ENCODE measurements around the gene ZP1. TPM values are rescaled to one million over a fixed set of nuclear protein-coding genes. Genes with fewer than 3 reads are reported as not detected.
A peak's percentile ranks its signal among the peaks of the same experiment; 100 is the strongest.

Gene ZP1
- total and polyA plus RNA-seq, 2 experiments from 2014 or later = 1.0 to 1.3 TPM

GRCh38 chr11:60825118-60825517 is 42.2 kb upstream of the ZP1 start:
- no peak for TF ChIP-seq EZH2phosphoT487 (IDR thresholded peaks at IDR 0.05; ENCODE audit: insufficient read depth, low read depth)
- no peak for TF ChIP-seq EZH2 (IDR thresholded peaks at IDR 0.05; ENCODE audit: insufficient read depth, poor library complexity, severe bottlenecking)
- H3K4me2 ChIP-seq (ENCODE audit: unreplicated experiment) = no peak overlapping the region
- DNase-seq = no peak
- in situ Hi-C loops (cut with MboI) = no loop called here
- 50 to 54% methylated on average over 5 of the region's 5 CpGs for WGBS, 2 experiments (ENCODE audit: low coverage in 1 of 2, low lambda C conversion rate in 2 of 2, missing lambda C conversion rate in 2 of 2)
- H3K9ac ChIP-seq = no peak overlapping the region
- no peaks in the 10 kb centered on the region for H3K4me1 ChIP-seq (ENCODE audit: insufficient read depth)
- H3K79me2 ChIP-seq (ENCODE audit: insufficient read depth) = no peaks in the 10 kb centered on the region
- no peaks in the 10 kb centered on the region for H3K36me3 ChIP-seq (ENCODE audit: low read depth)
- H3K9me3 ChIP-seq (ENCODE audit: low read depth) = no peaks in the 10 kb centered on the region
- H3K27ac ChIP-seq = no peak overlapping the region
- peaks cover 3% of the 10 kb centered on the region for H3K27me3 ChIP-seq (replicated peaks; ENCODE audit: insufficient read depth)
- H2AFZ ChIP-seq = no peak overlapping the region
- H3F3A ChIP-seq (ENCODE audit: insufficient read depth) = no peaks in the 10 kb centered on the region
- H4K20me1 ChIP-seq (ENCODE audit: insufficient read depth) = no peaks in the 10 kb centered on the region
- H3K9me2 ChIP-seq (ENCODE audit: insufficient read depth) = no peaks in the 10 kb centered on the region
- H3K4me3 ChIP-seq = no peak overlapping the region

DNA sequence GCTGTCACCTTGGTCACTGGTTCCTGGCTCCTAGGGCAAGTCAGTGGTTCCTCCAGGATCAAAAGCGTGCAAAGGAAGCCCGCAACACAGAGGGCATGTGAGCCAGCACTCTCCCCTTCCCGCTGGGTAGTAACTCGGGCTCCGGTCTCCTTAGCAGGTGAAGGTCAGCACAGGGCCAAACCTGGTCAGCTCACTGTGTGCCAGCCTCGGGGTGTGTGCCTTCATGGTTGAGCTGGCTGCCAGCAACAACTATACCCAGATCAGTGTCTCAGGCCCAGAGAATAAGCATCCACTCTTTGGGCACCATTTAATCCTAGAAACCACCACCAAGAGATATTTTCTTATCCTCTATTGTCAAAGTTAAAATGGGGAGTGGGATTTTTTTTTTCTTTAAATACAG is 41.6 kb upstream of the ZP1 start:
- in situ Hi-C loops (cut with MboI) = no loop called here
- TF ChIP-seq EZH2 (IDR thresholded peaks at IDR 0.05; ENCODE audit: insufficient read depth, poor library complexity, severe bottlenecking) (no peak), EZH2phosphoT487 (IDR thresholded peaks at IDR 0.05; ENCODE audit: insufficient read depth, low read depth) (no peak)

GRCh38 chr11:60830478-60831142 is 36.7 kb upstream of the ZP1 start:
- Histone ChIP-seq H3K27me3 (replicated peaks; ENCODE audit: insufficient read depth) (peaks cover 9% of the 10 kb centered on the region), H3K4me1 (ENCODE audit: insufficient read depth) (0 out of 2 replicates have a peak, but pooled peaks cover 4% of the 10 kb centered on the region), H3K9ac (no peak overlapping the region), H3K79me2 (ENCODE audit: insufficient read depth) (no peaks in the 10 kb centered on the region), H3K9me2 (ENCODE audit: insufficient read depth) (no peaks in the 10 kb centered on the region), H3K9me3 (ENCODE audit: low read depth) (no peaks in the 10 kb centered on the region), H3K4me3 (no peak overlapping the region), H3K36me3 (ENCODE audit: low read depth) (no peaks in the 10 kb centered on the region), H2AFZ (peak overlapping the region; percentile 38; the same call in 1 of the 2 replicates), H4K20me1 (ENCODE audit: insufficient read depth) (no peaks in the 10 kb centered on the region), H3F3A (ENCODE audit: insufficient read depth) (peaks cover 9% of the 10 kb centered on the region), H3K4me2 (ENCODE audit: unreplicated experiment) (no peak overlapping the region), H3K27ac (no peak overlapping the region)
- TF ChIP-seq EZH2phosphoT487 (IDR thresholded peaks at IDR 0.05; ENCODE audit: insufficient read depth, low read depth) = no peak
- 18 to 19% methylated on average over 10 of the region's 10 CpGs for WGBS, 2 experiments (ENCODE audit: low coverage in 1 of 2, low lambda C conversion rate in 2 of 2, missing lambda C conversion rate in 2 of 2)
- in situ Hi-C loops (cut with MboI) = loop anchor here (10.0 kb wide), 1 partner anchor 64 kb away; no protein-coding TSS in a partner anchor
- DNase-seq = no peak

More for the DNA sequence above, 41.6 kb upstream of the ZP1 start:
- H3K9ac ChIP-seq = no peak overlapping the region
- DNase-seq = no peak
- no peaks in the 10 kb centered on the region for H4K20me1 ChIP-seq (ENCODE audit: insufficient read depth)
- H3F3A ChIP-seq (ENCODE audit: insufficient read depth) = no peaks in the 10 kb centered on the region
- peaks cover 3% of the 10 kb centered on the region for H3K27me3 ChIP-seq (replicated peaks; ENCODE audit: insufficient read depth)
- no peaks in the 10 kb centered on the region for H3K9me2 ChIP-seq (ENCODE audit: insufficient read depth)
- no peaks in the 10 kb centered on the region for H3K9me3 ChIP-seq (ENCODE audit: low read depth)
- no peaks in the 10 kb centered on the region for H3K79me2 ChIP-seq (ENCODE audit: insufficient read depth)
- no peak overlapping the region for H3K4me2 ChIP-seq (ENCODE audit: unreplicated experiment)
- no peaks in the 10 kb centered on the region for H3K4me1 ChIP-seq (ENCODE audit: insufficient read depth)
- WGBS, 2 experiments (ENCODE audit: low coverage in 1 of 2, low lambda C conversion rate in 2 of 2, missing lambda C conversion rate in 2 of 2) = 31 to 36% methylated on average over 6 of the region's 6 CpGs
- H3K4me3 ChIP-seq = no peak overlapping the region
- no peak overlapping the region for H2AFZ ChIP-seq
- no peak overlapping the region for H3K27ac ChIP-seq
- H3K36me3 ChIP-seq (ENCODE audit: low read depth) = no peaks in the 10 kb centered on the region

DNA sequence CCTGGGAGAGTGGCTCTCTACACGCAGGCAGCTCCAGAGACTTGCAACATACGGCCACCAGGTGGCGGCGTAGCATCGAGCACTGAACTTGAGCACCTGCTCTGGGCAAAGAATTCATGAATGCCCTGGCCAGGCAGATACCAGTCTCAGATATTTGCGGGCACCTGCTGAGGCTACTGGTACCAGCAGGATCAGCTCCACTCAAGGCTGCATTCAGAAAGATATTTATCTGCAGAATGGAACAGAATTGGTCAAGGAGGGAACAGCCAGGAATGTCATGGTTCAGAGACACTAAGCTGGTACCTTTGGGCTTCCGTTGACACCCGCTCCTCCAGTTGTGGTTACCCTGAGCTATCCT is 36.2 kb upstream of the ZP1 start:
- TF ChIP-seq EZH2 (IDR thresholded peaks at IDR 0.05; ENCODE audit: insufficient read depth, poor library complexity, severe bottlenecking) = no peak
- Histone ChIP-seq H3K9ac (no peak overlapping the region), H3K4me3 (no peak overlapping the region), H3K36me3 (ENCODE audit: low read depth) (no peaks in the 10 kb centered on the region), H3K79me2 (ENCODE audit: insufficient read depth) (no peaks in the 10 kb centered on the region), H3F3A (ENCODE audit: insufficient read depth) (peaks cover 9% of the 10 kb centered on the region), H2AFZ (peak overlapping the region; percentile 38; the same call in 1 of the 2 replicates), H3K4me1 (ENCODE audit: insufficient read depth) (0 out of 2 replicates have a peak, but pooled peaks cover 4% of the 10 kb centered on the region), H3K27ac (no peak overlapping the region), H3K9me3 (ENCODE audit: low read depth) (no peaks in the 10 kb centered on the region), H3K27me3 (replicated peaks; ENCODE audit: insufficient read depth) (peaks cover 9% of the 10 kb centered on the region), H3K9me2 (ENCODE audit: insufficient read depth) (no peaks in the 10 kb centered on the region), H4K20me1 (ENCODE audit: insufficient read depth) (no peaks in the 10 kb centered on the region), H3K4me2 (ENCODE audit: unreplicated experiment) (no peak overlapping the region)
- in situ Hi-C loops (cut with MboI) = loop anchor here (10.0 kb wide), 1 partner anchor 64 kb away; no protein-coding TSS in a partner anchor
- 17 to 21% methylated on average over 8 of the region's 8 CpGs for WGBS, 2 experiments (ENCODE audit: low coverage in 1 of 2, low lambda C conversion rate in 2 of 2, missing lambda C conversion rate in 2 of 2)
- peak; percentile 84 for DNase-seq

Data from GM23248 (cell line).